H1 (cell line): ENCODE data around the gene DNER. TPM values are rescaled to one million over a fixed set of nuclear protein-coding genes. Genes with fewer than 3 reads are reported as not detected.

ENCODE experiments used
- CTCF ChIA-PET: fragments of 300-600 bp; sonication (Branson Sonifier 250); formaldehyde crosslinking; loops from one replicate; lab custom pipeline; 2021; ENCODE audit not compliant: partially characterized antibody; lab: Charles Lee
- POLR2A ChIA-PET: fragments of 300-600 bp; sonication (Branson Sonifier 250); formaldehyde crosslinking; loops from one replicate; lab custom pipeline; 2021; ENCODE audit warnings: inconsistent platforms; ENCODE audit not compliant: partially characterized antibody; lab: Charles Lee
- DNase-seq, 2 experiments: peaks; one replicate each; pipeline versions ENCODE4 v3.0.0 to v3.0.0-alpha.2; 2010 to 2022; ENCODE audit warnings: low spot score in 2 of 2, low read depth in 1 of 2, mixed read lengths in 1 of 2
- FAIRE-seq: peaks from 2 replicates; lab custom pipeline; 2011; peaks lifted over from hg19 to GRCh38; lab: Jason Lieb, UNC
- H2AFZ ChIP-seq: 2 replicates; pipeline ENCODE4 v1.8.1; 2012; ENCODE audit warnings: low read length, inconsistent platforms
- H2AK5ac ChIP-seq: 2 replicates; pipeline ENCODE4 v1.6.1; 2013; ENCODE audit warnings: low read depth, low read length
- H2BK120ac ChIP-seq: replicated peaks from 2 replicates; pipeline ENCODE3; 2013; ENCODE audit warnings: low read depth, low read length, inconsistent platforms
- H2BK12ac ChIP-seq: 2 replicates; pipeline ENCODE4 v1.6.1; 2013; ENCODE audit warnings: low read depth, low read length
- H2BK15ac ChIP-seq: 2 replicates; pipeline ENCODE4 v1.6.1; 2013; ENCODE audit warnings: low read length
- H2BK20ac ChIP-seq: 2 replicates; pipeline ENCODE4 v1.6.1; 2013; ENCODE audit warnings: low read length
- H2BK5ac ChIP-seq: 2 replicates; pipeline ENCODE4 v1.6.1; 2013; ENCODE audit warnings: low read depth, low read length
- H3K14ac ChIP-seq: 2 replicates; pipeline ENCODE4 v1.6.1; 2013; ENCODE audit warnings: inconsistent platforms; ENCODE audit not compliant: insufficient read length
- H3K18ac ChIP-seq: 2 replicates; pipeline ENCODE4 v1.6.1; 2013; ENCODE audit warnings: low read length; ENCODE audit errors: extremely low read depth
- H3K23ac ChIP-seq: 2 replicates; pipeline ENCODE4 v1.6.1; 2013; ENCODE audit warnings: inconsistent platforms; ENCODE audit not compliant: insufficient read length
- H3K23me2 ChIP-seq: 2 replicates; pipeline ENCODE4 v1.6.1; 2013; ENCODE audit warnings: low read depth, low read length
- H3K27ac ChIP-seq: 2 replicates; pipeline ENCODE4 v1.6.1; 2011; ENCODE audit warnings: low read depth, low read length, inconsistent platforms
- H3K27me3 ChIP-seq, 4 experiments: replicated peaks in 1 of 4; 1 replicate in 1 of 4; 2 replicates in 3 of 4; pipeline versions ENCODE4 v1.6.1 to v1.8.1; 2011 to 2013; ENCODE audit warnings: low read length in 3 of 4, mild to moderate bottlenecking in 3 of 4, inconsistent platforms in 2 of 4, mixed read lengths in 2 of 4, moderate library complexity in 1 of 4; ENCODE audit not compliant: control insufficient read depth in 3 of 4, insufficient read depth in 3 of 4; ENCODE audit errors: extremely low read depth in 1 of 4
- H3K36me3 ChIP-seq, 4 experiments: 2 replicates each; pipeline versions ENCODE4 v1.6.1 to v1.8.1; 2011 to 2013; ENCODE audit warnings: mild to moderate bottlenecking in 4 of 4, low read length in 3 of 4, moderate library complexity in 2 of 4, control low read depth in 1 of 4, inconsistent platforms in 1 of 4; ENCODE audit not compliant: insufficient read depth in 4 of 4, control insufficient read depth in 2 of 4
- H3K4ac ChIP-seq: replicated peaks from 2 replicates; pipeline ENCODE3; 2013; ENCODE audit warnings: low read length, low read depth, mixed read lengths, inconsistent platforms; ENCODE audit not compliant: insufficient read length
- H3K4me1 ChIP-seq, 4 experiments: replicated peaks in 1 of 4; 1 replicate in 1 of 4; 2 replicates in 3 of 4; pipeline versions ENCODE4 v1.6.1 to v1.8.1; 2011 to 2013; ENCODE audit warnings: low read length in 3 of 4, inconsistent platforms in 2 of 4, mixed read lengths in 1 of 4; ENCODE audit not compliant: insufficient read depth in 4 of 4, control insufficient read depth in 3 of 4
- H3K4me2 ChIP-seq, 2 experiments: 2 replicates each; pipeline versions ENCODE4 v1.6.1 to v1.8.1; 2011 to 2013; ENCODE audit warnings: low read depth in 2 of 2, low read length in 2 of 2, control low read depth in 1 of 2, inconsistent platforms in 1 of 2, mild to moderate bottlenecking in 1 of 2; ENCODE audit not compliant: insufficient read depth in 1 of 2
- H3K4me3 ChIP-seq, 4 experiments: fragments of 200-600, 300-600 bp in 1 of 4; sonication (generic), shearing (Covaris generic), sonication (Bioruptor Twin) in 1 of 4; 2 replicates each; pipeline versions ENCODE4 v1.5.1 to v1.8.1; 2011 to 2016; ENCODE audit warnings: low read length in 4 of 4, low read depth in 3 of 4, control low read depth in 2 of 4, inconsistent platforms in 2 of 4, mild to moderate bottlenecking in 2 of 4, mixed read lengths in 1 of 4, moderate library complexity in 1 of 4; ENCODE audit not compliant: insufficient read depth in 2 of 4; ENCODE audit errors: extremely low read depth in 1 of 4
- H3K56ac ChIP-seq: replicated peaks from 2 replicates; pipeline ENCODE3; 2013; ENCODE audit warnings: low read depth, mild to moderate bottlenecking, mixed read lengths, low read length, inconsistent platforms; ENCODE audit not compliant: insufficient read length
- H3K79me1 ChIP-seq: 2 replicates; pipeline ENCODE4 v1.6.1; 2013; ENCODE audit warnings: low read depth, low read length, control low read depth
- H3K79me2 ChIP-seq, 2 experiments: 2 replicates each; pipeline versions ENCODE4 v1.6.1 to v1.8.1; 2012 to 2013; ENCODE audit warnings: low read length in 2 of 2, mild to moderate bottlenecking in 2 of 2, inconsistent platforms in 1 of 2; ENCODE audit not compliant: insufficient read depth in 2 of 2, control insufficient read depth in 1 of 2
- H3K9ac ChIP-seq, 4 experiments: replicated peaks in 1 of 4; 1 replicate in 1 of 4; 2 replicates in 3 of 4; pipeline versions ENCODE4 v1.6.1 to v1.8.1; 2011 to 2013; ENCODE audit warnings: low read depth in 3 of 4, low read length in 3 of 4, control low read depth in 2 of 4, mild to moderate bottlenecking in 2 of 4, moderate library complexity in 2 of 4, inconsistent platforms in 1 of 4; ENCODE audit errors: extremely low read depth in 1 of 4
- H3K9me3 ChIP-seq, 2 experiments: 2 replicates each; pipeline versions ENCODE4 v1.6.1 to v1.8.1; 2012 to 2013; ENCODE audit warnings: mild to moderate bottlenecking in 2 of 2, moderate library complexity in 2 of 2, control low read depth in 1 of 2, inconsistent platforms in 1 of 2, low read depth in 1 of 2, low read length in 1 of 2, mixed read lengths in 1 of 2; ENCODE audit not compliant: insufficient read depth in 2 of 2
- H4K20me1 ChIP-seq, 2 experiments: replicated peaks in 1 of 2; 2 replicates each; pipeline versions ENCODE3 to v1.8.1; 2011 to 2013; ENCODE audit warnings: inconsistent platforms in 2 of 2, low read length in 2 of 2, mild to moderate bottlenecking in 1 of 2; ENCODE audit not compliant: insufficient read depth in 2 of 2, control insufficient read depth in 1 of 2
- H4K5ac ChIP-seq: 2 replicates; pipeline ENCODE4 v1.6.1; 2013; ENCODE audit warnings: low read length, low read depth, mixed read lengths, inconsistent platforms; ENCODE audit not compliant: insufficient read length
- H4K8ac ChIP-seq: 2 replicates; pipeline ENCODE4 v1.8.0; 2013; ENCODE audit warnings: mild to moderate bottlenecking, moderate library complexity, low read length, inconsistent platforms; ENCODE audit not compliant: insufficient read depth; ENCODE audit errors: extremely low read depth
- H4K91ac ChIP-seq: replicated peaks from 2 replicates; pipeline ENCODE3; 2013; ENCODE audit warnings: low read length, mixed read lengths, inconsistent platforms; ENCODE audit not compliant: insufficient read length
- CBX8 ChIP-seq: fragments of 300-800, 300-1000 bp; sonication (generic); IDR thresholded peaks from 2 replicates; pipeline ENCODE4 v1.7.1; 2016; ENCODE audit warnings: low read depth, low read length, borderline replicate concordance
- CTCF ChIP-seq, 3 experiments: IDR thresholded peaks; 1 replicate in 2 of 3; 2 replicates in 1 of 3; pipeline versions ENCODE4 v1.5.1 to v1.6.1; 2011; ENCODE audit warnings: low read length in 3 of 3, mild to moderate bottlenecking in 3 of 3, inconsistent platforms in 2 of 3, low read depth in 1 of 3, moderate library complexity in 1 of 3; ENCODE audit not compliant: insufficient read depth in 1 of 3; ENCODE audit errors: control extremely low read depth in 1 of 3
- PHF8 ChIP-seq: fragments of 200-600 bp; sonication (generic); conservative IDR thresholded peaks from 2 replicates; pipeline ENCODE4 v1.7.1; 2012; ENCODE audit warnings: low read depth, mild to moderate bottlenecking, inconsistent platforms, low read length, moderate library complexity
- USF2 ChIP-seq: IDR thresholded peaks from 2 replicates; pipeline ENCODE4 v1.6.1; 2011; ENCODE audit warnings: low read length, improper control_type of control experiment
- WGBS, 2 experiments: shearing (Covaris generic) in 1 of 2; methylation state at CpG; one replicate each; pipeline versions ENCODE4 v1.1.6 to v1.1.7; 2013 to 2015; ENCODE audit warnings: low lambda C conversion rate in 2 of 2, mixed read lengths in 2 of 2, inconsistent platforms in 1 of 2, low coverage in 1 of 2, missing lambda C conversion rate in 1 of 2; ENCODE audit not compliant: insufficient replicate concordance in 2 of 2, insufficient coverage in 1 of 2, insufficient read length in 1 of 2; ENCODE audit errors: extremely low coverage in 1 of 2, missing lambda C conversion rate in 1 of 2; 5-methylcytosine and 5-hydroxymethylcytosine counted together
- polyA plus RNA-seq, 7 experiments: library from polyadenylated mRNA; depleted of rRNA in 3 of 7; stranded (reverse) in 5 of 7; unstranded in 2 of 7; fragments of >200 nt in 5 of 7; fragments of 200-250 nt in 2 of 7; gene quantifications; 1 replicate in 5 of 7; 2 replicates in 1 of 7; 4 replicates in 1 of 7; pipeline versions ENCODE4 v1.2.1 to v1.2.3, GENCODE V29; 2011 to 2013; ENCODE audit warnings: missing spikeins in 2 of 7, mixed read lengths in 2 of 7
- total RNA-seq: library from RNA; stranded (reverse); fragmentation: NEBNext Ultra II Directional; extraction: Animal tissue kit (Norgen Biotek cat#: 25700); gene quantifications from 2 replicates; pipeline ENCODE4 v1.2.1, GENCODE V29; 2021

DNER gene
- total and polyA plus RNA-seq, 2 of the 8 experiments (the other 6 are each of a cell fraction or from before 2014, with no cell fraction given) = 6.8 to 16.3 TPM

GRCh38 chr2:229393926-229394325 lies 320.4 kb downstream of the DNER start:
- Histone ChIP-seq H2AK5ac (no peak overlapping the region), H3K79me1 (no peaks in the 10 kb centered on the region), H3K79me2 (no peaks in the 10 kb centered on the region), H2BK15ac (no peak overlapping the region), H3K36me3 (no peaks in the 10 kb centered on the region), H2BK20ac (no peak overlapping the region), H4K8ac (no peak overlapping the region), H3K4me2 (no peak overlapping the region), H3K23ac (no peak overlapping the region), H4K5ac (no peak overlapping the region), H4K20me1 (no peaks in the 10 kb centered on the region), H3K27ac (no peak overlapping the region), H3K27me3 (no peaks in the 10 kb centered on the region), H3K9me3 (peaks cover 0 to 4% of the 10 kb centered on the region in 2 experiments; a peak in 2 of 4 replicates), H3K9ac (no peak overlapping the region), H2BK12ac (no peak overlapping the region), H2BK5ac (no peak overlapping the region), H3K23me2 (no peaks in the 10 kb centered on the region), H3K14ac (no peak overlapping the region), H2AFZ (no peak overlapping the region), H2BK120ac (no peak overlapping the region), H4K91ac (no peak overlapping the region), H3K4ac (no peak overlapping the region), H3K4me3 (no peak overlapping the region), H3K18ac (no peak overlapping the region), H3K56ac (no peak overlapping the region), H3K4me1 (peaks cover 0 to 4% (median 0%) of the 10 kb centered on the region in 4 experiments; a peak in 1 of 7 replicates)
- FAIRE-seq (no peak), DNase-seq (no peak)
- WGBS, 2 experiments = 94% methylated on average over 4 of the region's 4 CpGs; no CpG with 5 or more reads in 1 of the 2 experiments
- ChIA-PET POLR2A (no interaction called here), CTCF (interaction anchor here (0.6 kb wide), 1 partner anchor 181 kb away, joined by 4 read pairs; no protein-coding TSS in a partner anchor)
- TF ChIP-seq USF2 = no peak
- no peak for TF ChIP-seq PHF8
- TF ChIP-seq CBX8 = no peak
- TF ChIP-seq CTCF (IDR thresholded peaks at IDR 0.05; ENCODE audit: control extremely low read depth in 1 of 3, insufficient read depth in 1 of 3, low read depth in 1 of 3, low read length in 3 of 3) = no peak
